Smooth muscle cell (in vitro differentiated cells): ENCODE data around the gene SAE1. TPM values are rescaled to one million over a fixed set of nuclear protein-coding genes. Genes with fewer than 3 reads are reported as not detected.

Source experiments
- DNase-seq: peaks from one replicate; lab custom pipeline; 2025; ENCODE audit not compliant: unreplicated experiment; lab: John Stamatoyannopoulos, UW
- H2AFZ ChIP-seq: fragments of 200-600 bp; sonication (generic); 2 replicates; pipeline ENCODE4 v1.6.0; 2016; ENCODE audit warnings: antibody characterized with exemption, low read depth, mild to moderate bottlenecking
- H3F3A ChIP-seq: fragments of 200-600 bp; sonication (generic); 2 replicates; pipeline ENCODE4 v1.6.0; 2017; ENCODE audit warnings: antibody characterized with exemption, low read depth
- H3K27ac ChIP-seq: fragments of 200-600 bp; sonication (generic); 2 replicates; pipeline ENCODE4 v1.5.1; 2016; ENCODE audit warnings: low read depth, mild to moderate bottlenecking
- H3K27me3 ChIP-seq: fragments of 200-600 bp; sonication (generic); 2 replicates; pipeline ENCODE4 v1.6.1; 2016; ENCODE audit warnings: low read depth, mild to moderate bottlenecking
- H3K36me3 ChIP-seq: fragments of 200-600 bp; sonication (generic); 2 replicates; pipeline ENCODE4 v1.5.1; 2016; ENCODE audit warnings: low read depth
- H3K4me1 ChIP-seq: fragments of 200-600 bp; sonication (generic); 2 replicates; pipeline ENCODE4 v1.5.1; 2016; ENCODE audit warnings: low read depth
- H3K4me2 ChIP-seq: fragments of 200-600 bp; sonication (generic); 2 replicates; pipeline ENCODE4 v1.6.0; 2016; ENCODE audit warnings: mild to moderate bottlenecking
- H3K4me3 ChIP-seq: fragments of 200-600 bp; sonication (generic); 2 replicates; pipeline ENCODE4 v1.5.1; 2016; ENCODE audit warnings: mild to moderate bottlenecking
- H3K79me2 ChIP-seq: fragments of 200-600 bp; sonication (generic); 2 replicates; pipeline ENCODE4 v1.6.0; 2016; ENCODE audit warnings: low read depth, mild to moderate bottlenecking
- H3K9ac ChIP-seq: fragments of 200-600 bp; sonication (generic); 2 replicates; pipeline ENCODE4 v1.6.0; 2016; ENCODE audit warnings: low read depth
- H3K9me3 ChIP-seq: fragments of 200-600 bp; sonication (generic); replicated peaks from 2 replicates; pipeline ENCODE4 v1.5.1; 2016; ENCODE audit warnings: low read depth
- H4K20me1 ChIP-seq: fragments of 200-600 bp; sonication (generic); 2 replicates; pipeline ENCODE4 v1.6.0; 2016; ENCODE audit warnings: low read depth
- CTCF ChIP-seq: fragments of 200-600 bp; sonication (generic); IDR thresholded peaks from 2 replicates; pipeline ENCODE4 v1.5.1; 2017; ENCODE audit warnings: borderline replicate concordance, mild to moderate bottlenecking, antibody characterized with exemption; ENCODE audit not compliant: insufficient read depth, poor library complexity, severe bottlenecking
- WGBS: methylation state at CpG from one replicate; pipeline ENCODE4 v1.1.7; 2016; ENCODE audit warnings: low lambda C conversion rate; 5-methylcytosine and 5-hydroxymethylcytosine counted together
- polyA plus RNA-seq: library from polyadenylated mRNA; unstranded; fragments of >200 nt; fragmentation: Nextera tagmentation; extraction: Ambion mirVana; gene quantifications from 2 replicates; pipeline ENCODE4 v1.2.1, GENCODE V29; 2016
- total RNA-seq: library from RNA; depleted of rRNA; stranded (reverse); fragments of >200 nt; gene quantifications from 2 replicates; pipeline ENCODE4 v1.2.3, GENCODE V29; 2014

SAE1 gene
- total and polyA plus RNA-seq, 2 experiments from 2014 or later = 65.9 to 89.4 TPM

GRCh38 chr19:47143322-47144073, 12.9 kb downstream of the SAE1 start:
- Histone ChIP-seq H2AFZ (no peak overlapping the region), H4K20me1 (peaks cover 55% of the 10 kb centered on the region), H3K9ac (no peak overlapping the region), H3K4me1 (no peaks in the 10 kb centered on the region), H3K36me3 (no peaks in the 10 kb centered on the region), H3K79me2 (peaks cover 68% of the 10 kb centered on the region), H3F3A (peaks cover 4% of the 10 kb centered on the region), H3K4me2 (no peak overlapping the region), H3K27ac (no peak overlapping the region), H3K9me3 (no peaks in the 10 kb centered on the region), H3K4me3 (no peak overlapping the region), H3K27me3 (no peaks in the 10 kb centered on the region)
- no peak for TF ChIP-seq CTCF
- no peak for DNase-seq
- WGBS = 94% methylated on average over 11 of the region's 11 CpGs

- TF ChIP-seq CTCF = no peak
- DNase-seq = no peak
- no peaks in the 10 kb centered on the region for H3K27me3 ChIP-seq
- no peak overlapping the region for H3K27ac ChIP-seq
- H3K36me3 ChIP-seq = no peaks in the 10 kb centered on the region
- no peak overlapping the region for H3K9ac ChIP-seq
- H3K4me2 ChIP-seq = no peak overlapping the region
- WGBS = 97% methylated on average over 13 of the region's 13 CpGs
- peaks cover 57% of the 10 kb centered on the region for H3K79me2 ChIP-seq
- H2AFZ ChIP-seq = no peak overlapping the region
- H3K9me3 ChIP-seq = no peaks in the 10 kb centered on the region
- H3F3A ChIP-seq = peaks cover 4% of the 10 kb centered on the region
- H3K4me1 ChIP-seq = no peaks in the 10 kb centered on the region
- no peak overlapping the region for H3K4me3 ChIP-seq
- H4K20me1 ChIP-seq = peaks cover 49% of the 10 kb centered on the region
Measured at GRCh38 chr19:47144630-47145029, 14.0 kb downstream of the SAE1 start.

- Histone ChIP-seq H3K9me3 (no peaks in the 10 kb centered on the region), H3K4me3 (no peak overlapping the region), H2AFZ (no peak overlapping the region), H3K9ac (no peak overlapping the region), H4K20me1 (peaks cover 39% of the 10 kb centered on the region), H3K27me3 (no peaks in the 10 kb centered on the region), H3K36me3 (peaks cover 6% of the 10 kb centered on the region), H3K27ac (no peak overlapping the region), H3K4me2 (no peak overlapping the region), H3K79me2 (peaks cover 54% of the 10 kb centered on the region), H3K4me1 (no peaks in the 10 kb centered on the region), H3F3A (peaks cover 4% of the 10 kb centered on the region)
- no peak for TF ChIP-seq CTCF
- WGBS = 93% methylated on average over 5 of the region's 5 CpGs
- DNase-seq = no peak
Measured at GRCh38 chr19:47145639-47146486, 15.2 kb downstream of the SAE1 start.
